GM23248 (cell line): ENCODE results near the gene SHC1. TPM values are rescaled to one million over a fixed set of nuclear protein-coding genes. Genes with fewer than 3 reads are reported as not detected.

Experiments
- DNase-seq: peaks from one replicate; pipeline ENCODE4 v3.0.0-alpha.2; 2015
- H2AFZ ChIP-seq: fragments of 200-600 bp; sonication (generic); 2 replicates; pipeline ENCODE4 v1.6.1; 2016; ENCODE audit warnings: antibody characterized with exemption
- H3F3A ChIP-seq: fragments of 200-600 bp; sonication (generic); 2 replicates; pipeline ENCODE4 v1.6.1; 2016; ENCODE audit warnings: mild to moderate bottlenecking, antibody characterized with exemption, mixed run types; ENCODE audit not compliant: insufficient read depth
- H3K27ac ChIP-seq: fragments of 200-600 bp; sonication (generic); 2 replicates; pipeline ENCODE4 v1.5.1; 2016; ENCODE audit warnings: mild to moderate bottlenecking
- H3K27me3 ChIP-seq: fragments of 200-600 bp; sonication (generic); replicated peaks from 2 replicates; pipeline ENCODE4 v1.6.1; 2016; ENCODE audit warnings: mild to moderate bottlenecking; ENCODE audit not compliant: insufficient read depth
- H3K36me3 ChIP-seq: fragments of 200-600 bp; sonication (generic); 2 replicates; pipeline ENCODE4 v1.6.1; 2016; ENCODE audit warnings: low read depth, mild to moderate bottlenecking
- H3K4me1 ChIP-seq: fragments of 200-600 bp; sonication (generic); 2 replicates; pipeline ENCODE4 v1.6.1; 2016; ENCODE audit warnings: mild to moderate bottlenecking; ENCODE audit not compliant: insufficient read depth
- H3K4me2 ChIP-seq: fragments of 200-600 bp; sonication (generic); one replicate; pipeline ENCODE4 v1.6.1; 2016; ENCODE audit warnings: mild to moderate bottlenecking; ENCODE audit not compliant: unreplicated experiment
- H3K4me3 ChIP-seq: fragments of 200-600 bp; sonication (generic); 2 replicates; pipeline ENCODE4 v1.5.1; 2016; ENCODE audit warnings: mild to moderate bottlenecking
- H3K79me2 ChIP-seq: fragments of 200-600 bp; sonication (generic); 2 replicates; pipeline ENCODE4 v1.6.1; 2016; ENCODE audit warnings: mild to moderate bottlenecking; ENCODE audit not compliant: insufficient read depth
- H3K9ac ChIP-seq: fragments of 200-600 bp; sonication (generic); 2 replicates; pipeline ENCODE4 v1.6.1; 2016; ENCODE audit warnings: mild to moderate bottlenecking
- H3K9me2 ChIP-seq: fragments of 200-600 bp; sonication (generic); 2 replicates; pipeline ENCODE4 v1.6.1; 2016; ENCODE audit warnings: mixed run types, mild to moderate bottlenecking, moderate library complexity; ENCODE audit not compliant: insufficient read depth
- H3K9me3 ChIP-seq: fragments of 200-600 bp; sonication (generic); one replicate; pipeline ENCODE4 v1.6.1; 2017; ENCODE audit warnings: low read depth
- H4K20me1 ChIP-seq: fragments of 200-600 bp; sonication (generic); 2 replicates; pipeline ENCODE4 v1.6.0; 2016; ENCODE audit not compliant: insufficient read depth
- EZH2 ChIP-seq: fragments of 200-600 bp; sonication (generic); IDR thresholded peaks from 2 replicates; pipeline ENCODE4 v1.6.1; 2018; ENCODE audit warnings: antibody characterized with exemption, mild to moderate bottlenecking; ENCODE audit not compliant: insufficient read depth, poor library complexity, severe bottlenecking
- EZH2phosphoT487 ChIP-seq: fragments of 200-600 bp; sonication (generic); IDR thresholded peaks from 2 replicates; pipeline ENCODE4 v1.6.1; 2018; ENCODE audit warnings: antibody characterized with exemption, moderate library complexity, mild to moderate bottlenecking, low read depth; ENCODE audit not compliant: insufficient read depth
- WGBS, 2 experiments: methylation state at CpG; one replicate each; pipeline ENCODE4 v1.1.6; 2015 to 2017; ENCODE audit warnings: low lambda C conversion rate in 2 of 2, low coverage in 1 of 2; ENCODE audit errors: missing lambda C conversion rate in 2 of 2; 5-methylcytosine and 5-hydroxymethylcytosine counted together
- in situ Hi-C: fragments of 300-500 bp; cut with MboI; formaldehyde crosslinking; loops from 2 replicates; pipeline ENCODE4 v1.15.0; 2020
- polyA plus RNA-seq: library from polyadenylated mRNA; unstranded; fragments of >200 nt; fragmentation: Nextera tagmentation; extraction: Ambion mirVana; gene quantifications from 2 replicates; pipeline ENCODE4 v1.2.1, GENCODE V29; 2016
- total RNA-seq: library from RNA; depleted of rRNA; stranded (reverse); fragments of >200 nt; shearing (Covaris generic); gene quantifications from 2 replicates; pipeline ENCODE4 v1.2.3, GENCODE V29; 2014

The SHC1 gene
- total and polyA plus RNA-seq, 2 experiments from 2014 or later = 278 to 319 TPM

DNA sequence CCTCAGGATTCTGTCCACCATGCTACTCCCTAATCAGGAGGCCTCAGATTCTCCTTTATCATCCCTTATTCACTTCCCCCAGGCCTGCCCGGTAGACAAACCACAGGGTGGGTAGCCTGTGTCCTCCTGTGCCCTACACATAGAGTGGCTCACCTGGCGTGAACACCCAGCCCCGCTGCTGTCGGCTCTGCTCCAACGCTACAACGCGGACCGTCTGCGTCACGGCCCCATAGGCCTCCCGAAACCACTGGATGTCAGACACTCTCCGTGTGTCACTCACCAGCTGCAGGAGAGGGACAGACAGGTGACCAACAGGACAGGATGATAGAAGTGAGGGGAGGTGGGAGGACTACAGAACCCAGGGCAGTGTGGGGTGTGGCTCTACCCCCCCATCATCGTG is 44.3 kb downstream of the SHC1 start:
- no peaks in the 10 kb centered on the region for H3K36me3 ChIP-seq
- H3K4me3 ChIP-seq = no peak overlapping the region
- no peaks in the 10 kb centered on the region for H3K4me1 ChIP-seq
- H2AFZ ChIP-seq = no peak overlapping the region
- DNase-seq = no peak
- no peak overlapping the region for H3K4me2 ChIP-seq
- H3K27ac ChIP-seq = no peak overlapping the region
- TF ChIP-seq EZH2phosphoT487 = no peak
- no peak for TF ChIP-seq EZH2
- H4K20me1 ChIP-seq = no peaks in the 10 kb centered on the region
- in situ Hi-C loops = no loop called here
- H3K9me2 ChIP-seq = no peaks in the 10 kb centered on the region
- no peaks in the 10 kb centered on the region for H3F3A ChIP-seq
- no peaks in the 10 kb centered on the region for H3K79me2 ChIP-seq
- 90 to 91% methylated on average over 13 of the region's 13 CpGs for WGBS, 2 experiments
- H3K9ac ChIP-seq = no peak overlapping the region
- no peaks in the 10 kb centered on the region for H3K9me3 ChIP-seq
- H3K27me3 ChIP-seq = no peaks in the 10 kb centered on the region

- 98 to 100% methylated on average over 3 of the region's 3 CpGs for WGBS, 2 experiments
- TF ChIP-seq EZH2phosphoT487 (no peak), EZH2 (no peak)
- H3K9me2 ChIP-seq = no peaks in the 10 kb centered on the region
- H3K4me2 ChIP-seq = no peak overlapping the region
- in situ Hi-C loops = no loop called here
- H3K27ac ChIP-seq = no peak overlapping the region
- H3K9ac ChIP-seq = no peak overlapping the region
- H3K36me3 ChIP-seq = no peaks in the 10 kb centered on the region
- DNase-seq = no peak
- no peaks in the 10 kb centered on the region for H3F3A ChIP-seq
- H4K20me1 ChIP-seq = no peaks in the 10 kb centered on the region
- no peak overlapping the region for H3K4me3 ChIP-seq
- H3K79me2 ChIP-seq = no peaks in the 10 kb centered on the region
- H3K27me3 ChIP-seq = no peaks in the 10 kb centered on the region
- H3K9me3 ChIP-seq = no peaks in the 10 kb centered on the region
- no peak overlapping the region for H2AFZ ChIP-seq
- H3K4me1 ChIP-seq = no peaks in the 10 kb centered on the region
Observed at GRCh38 chr1:154925335-154926170, 45.0 kb downstream of the SHC1 start.

GRCh38 chr1:154923695-154924094 is 46.9 kb downstream of the SHC1 start:
- H4K20me1 ChIP-seq = no peaks in the 10 kb centered on the region
- H3K79me2 ChIP-seq = no peaks in the 10 kb centered on the region
- H3K4me3 ChIP-seq = no peak overlapping the region
- H3K4me2 ChIP-seq = no peak overlapping the region
- no peak overlapping the region for H2AFZ ChIP-seq
- 92 to 98% methylated on average over 3 of the region's 3 CpGs for WGBS, 2 experiments
- H3K27me3 ChIP-seq = no peaks in the 10 kb centered on the region
- H3K36me3 ChIP-seq = no peaks in the 10 kb centered on the region
- TF ChIP-seq EZH2phosphoT487 (no peak), EZH2 (no peak)
- H3K4me1 ChIP-seq = no peaks in the 10 kb centered on the region
- no peaks in the 10 kb centered on the region for H3F3A ChIP-seq
- H3K9me3 ChIP-seq = no peaks in the 10 kb centered on the region
- H3K27ac ChIP-seq = no peak overlapping the region
- no peak for DNase-seq
- no peaks in the 10 kb centered on the region for H3K9me2 ChIP-seq
- in situ Hi-C loops = no loop called here
- H3K9ac ChIP-seq = no peak overlapping the region

DNA sequence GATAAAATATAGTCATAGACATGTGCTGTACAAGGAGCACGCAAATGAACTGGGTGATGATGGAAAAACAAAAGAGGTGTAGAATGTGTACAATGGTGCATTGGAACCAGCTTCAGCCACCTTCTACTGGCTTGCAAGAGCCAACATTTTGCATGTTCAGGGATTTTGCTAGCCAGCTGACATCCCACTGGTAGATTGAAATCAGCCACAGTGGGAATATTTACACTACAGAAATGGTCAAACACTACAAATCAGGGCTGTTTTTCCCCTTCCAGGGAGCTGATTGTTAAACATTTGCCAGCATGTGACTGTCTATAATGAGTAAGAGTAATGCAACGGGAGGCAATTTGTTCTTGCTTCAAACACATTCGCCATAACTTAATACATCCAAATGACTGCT is 57.3 kb downstream of the SHC1 start:
- Histone ChIP-seq H3K4me1 (no peaks in the 10 kb centered on the region), H3K36me3 (no peaks in the 10 kb centered on the region), H3F3A (no peaks in the 10 kb centered on the region), H3K9me3 (no peaks in the 10 kb centered on the region), H3K4me3 (no peak overlapping the region), H4K20me1 (no peaks in the 10 kb centered on the region), H3K9me2 (no peaks in the 10 kb centered on the region), H3K9ac (no peak overlapping the region), H3K79me2 (no peaks in the 10 kb centered on the region), H3K27ac (no peak overlapping the region), H3K27me3 (no peaks in the 10 kb centered on the region), H3K4me2 (no peak overlapping the region), H2AFZ (no peak overlapping the region)
- DNase-seq = no peak
- TF ChIP-seq EZH2phosphoT487 = no peak
- TF ChIP-seq EZH2 = no peak
- in situ Hi-C loops = no loop called here
- 79 to 81% methylated on average over 3 of the region's 3 CpGs for WGBS, 2 experiments
